H1 (cell line): ENCODE data around the gene RNF111. TPM values are rescaled to one million over a fixed set of nuclear protein-coding genes. Genes with fewer than 3 reads are reported as not detected.

Experiments
- CTCF ChIA-PET: fragments of 300-600 bp; sonication (Branson Sonifier 250); formaldehyde crosslinking; loops from one replicate; lab custom pipeline; 2021; ENCODE audit not compliant: partially characterized antibody; lab: Charles Lee
- POLR2A ChIA-PET: fragments of 300-600 bp; sonication (Branson Sonifier 250); formaldehyde crosslinking; loops from one replicate; lab custom pipeline; 2021; ENCODE audit warnings: inconsistent platforms; ENCODE audit not compliant: partially characterized antibody; lab: Charles Lee
- DNase-seq, 2 experiments: peaks; one replicate each; pipeline versions ENCODE4 v3.0.0 to v3.0.0-alpha.2; 2010 to 2022; ENCODE audit warnings: low spot score in 2 of 2, low read depth in 1 of 2, mixed read lengths in 1 of 2
- FAIRE-seq: peaks from 2 replicates; lab custom pipeline; 2011; peaks lifted over from hg19 to GRCh38; lab: Jason Lieb, UNC
- H2AFZ ChIP-seq: 2 replicates; pipeline ENCODE4 v1.8.1; 2012; ENCODE audit warnings: low read length, inconsistent platforms
- H2AK5ac ChIP-seq: 2 replicates; pipeline ENCODE4 v1.6.1; 2013; ENCODE audit warnings: low read depth, low read length
- H2BK120ac ChIP-seq: replicated peaks from 2 replicates; pipeline ENCODE3; 2013; ENCODE audit warnings: low read depth, low read length, inconsistent platforms
- H2BK12ac ChIP-seq: 2 replicates; pipeline ENCODE4 v1.6.1; 2013; ENCODE audit warnings: low read depth, low read length
- H2BK15ac ChIP-seq: 2 replicates; pipeline ENCODE4 v1.6.1; 2013; ENCODE audit warnings: low read length
- H2BK20ac ChIP-seq: 2 replicates; pipeline ENCODE4 v1.6.1; 2013; ENCODE audit warnings: low read length
- H2BK5ac ChIP-seq: 2 replicates; pipeline ENCODE4 v1.6.1; 2013; ENCODE audit warnings: low read depth, low read length
- H3K14ac ChIP-seq: 2 replicates; pipeline ENCODE4 v1.6.1; 2013; ENCODE audit warnings: inconsistent platforms; ENCODE audit not compliant: insufficient read length
- H3K18ac ChIP-seq: 2 replicates; pipeline ENCODE4 v1.6.1; 2013; ENCODE audit warnings: low read length; ENCODE audit errors: extremely low read depth
- H3K23ac ChIP-seq: 2 replicates; pipeline ENCODE4 v1.6.1; 2013; ENCODE audit warnings: inconsistent platforms; ENCODE audit not compliant: insufficient read length
- H3K23me2 ChIP-seq: 2 replicates; pipeline ENCODE4 v1.6.1; 2013; ENCODE audit warnings: low read depth, low read length
- H3K27ac ChIP-seq: 2 replicates; pipeline ENCODE4 v1.6.1; 2011; ENCODE audit warnings: low read depth, low read length, inconsistent platforms
- H3K27me3 ChIP-seq, 4 experiments: replicated peaks in 1 of 4; 1 replicate in 1 of 4; 2 replicates in 3 of 4; pipeline versions ENCODE4 v1.6.1 to v1.8.1; 2011 to 2013; ENCODE audit warnings: low read length in 3 of 4, mild to moderate bottlenecking in 3 of 4, inconsistent platforms in 2 of 4, mixed read lengths in 2 of 4, moderate library complexity in 1 of 4; ENCODE audit not compliant: control insufficient read depth in 3 of 4, insufficient read depth in 3 of 4; ENCODE audit errors: extremely low read depth in 1 of 4
- H3K36me3 ChIP-seq, 4 experiments: 2 replicates each; pipeline versions ENCODE4 v1.6.1 to v1.8.1; 2011 to 2013; ENCODE audit warnings: mild to moderate bottlenecking in 4 of 4, low read length in 3 of 4, moderate library complexity in 2 of 4, control low read depth in 1 of 4, inconsistent platforms in 1 of 4; ENCODE audit not compliant: insufficient read depth in 4 of 4, control insufficient read depth in 2 of 4
- H3K4ac ChIP-seq: replicated peaks from 2 replicates; pipeline ENCODE3; 2013; ENCODE audit warnings: low read length, low read depth, mixed read lengths, inconsistent platforms; ENCODE audit not compliant: insufficient read length
- H3K4me1 ChIP-seq, 4 experiments: replicated peaks in 1 of 4; 1 replicate in 1 of 4; 2 replicates in 3 of 4; pipeline versions ENCODE4 v1.6.1 to v1.8.1; 2011 to 2013; ENCODE audit warnings: low read length in 3 of 4, inconsistent platforms in 2 of 4, mixed read lengths in 1 of 4; ENCODE audit not compliant: insufficient read depth in 4 of 4, control insufficient read depth in 3 of 4
- H3K4me2 ChIP-seq, 2 experiments: 2 replicates each; pipeline versions ENCODE4 v1.6.1 to v1.8.1; 2011 to 2013; ENCODE audit warnings: low read depth in 2 of 2, low read length in 2 of 2, control low read depth in 1 of 2, inconsistent platforms in 1 of 2, mild to moderate bottlenecking in 1 of 2; ENCODE audit not compliant: insufficient read depth in 1 of 2
- H3K4me3 ChIP-seq, 4 experiments: fragments of 200-600, 300-600 bp in 1 of 4; sonication (generic), shearing (Covaris generic), sonication (Bioruptor Twin) in 1 of 4; 2 replicates each; pipeline versions ENCODE4 v1.5.1 to v1.8.1; 2011 to 2016; ENCODE audit warnings: low read length in 4 of 4, low read depth in 3 of 4, control low read depth in 2 of 4, inconsistent platforms in 2 of 4, mild to moderate bottlenecking in 2 of 4, mixed read lengths in 1 of 4, moderate library complexity in 1 of 4; ENCODE audit not compliant: insufficient read depth in 2 of 4; ENCODE audit errors: extremely low read depth in 1 of 4
- H3K56ac ChIP-seq: replicated peaks from 2 replicates; pipeline ENCODE3; 2013; ENCODE audit warnings: low read depth, mild to moderate bottlenecking, mixed read lengths, low read length, inconsistent platforms; ENCODE audit not compliant: insufficient read length
- H3K79me1 ChIP-seq: 2 replicates; pipeline ENCODE4 v1.6.1; 2013; ENCODE audit warnings: low read depth, low read length, control low read depth
- H3K79me2 ChIP-seq, 2 experiments: 2 replicates each; pipeline versions ENCODE4 v1.6.1 to v1.8.1; 2012 to 2013; ENCODE audit warnings: low read length in 2 of 2, mild to moderate bottlenecking in 2 of 2, inconsistent platforms in 1 of 2; ENCODE audit not compliant: insufficient read depth in 2 of 2, control insufficient read depth in 1 of 2
- H3K9ac ChIP-seq, 4 experiments: replicated peaks in 1 of 4; 1 replicate in 1 of 4; 2 replicates in 3 of 4; pipeline versions ENCODE4 v1.6.1 to v1.8.1; 2011 to 2013; ENCODE audit warnings: low read depth in 3 of 4, low read length in 3 of 4, control low read depth in 2 of 4, mild to moderate bottlenecking in 2 of 4, moderate library complexity in 2 of 4, inconsistent platforms in 1 of 4; ENCODE audit errors: extremely low read depth in 1 of 4
- H3K9me3 ChIP-seq, 2 experiments: 2 replicates each; pipeline versions ENCODE4 v1.6.1 to v1.8.1; 2012 to 2013; ENCODE audit warnings: mild to moderate bottlenecking in 2 of 2, moderate library complexity in 2 of 2, control low read depth in 1 of 2, inconsistent platforms in 1 of 2, low read depth in 1 of 2, low read length in 1 of 2, mixed read lengths in 1 of 2; ENCODE audit not compliant: insufficient read depth in 2 of 2
- H4K20me1 ChIP-seq, 2 experiments: replicated peaks in 1 of 2; 2 replicates each; pipeline versions ENCODE3 to v1.8.1; 2011 to 2013; ENCODE audit warnings: inconsistent platforms in 2 of 2, low read length in 2 of 2, mild to moderate bottlenecking in 1 of 2; ENCODE audit not compliant: insufficient read depth in 2 of 2, control insufficient read depth in 1 of 2
- H4K5ac ChIP-seq: 2 replicates; pipeline ENCODE4 v1.6.1; 2013; ENCODE audit warnings: low read length, low read depth, mixed read lengths, inconsistent platforms; ENCODE audit not compliant: insufficient read length
- H4K8ac ChIP-seq: 2 replicates; pipeline ENCODE4 v1.8.0; 2013; ENCODE audit warnings: mild to moderate bottlenecking, moderate library complexity, low read length, inconsistent platforms; ENCODE audit not compliant: insufficient read depth; ENCODE audit errors: extremely low read depth
- H4K91ac ChIP-seq: replicated peaks from 2 replicates; pipeline ENCODE3; 2013; ENCODE audit warnings: low read length, mixed read lengths, inconsistent platforms; ENCODE audit not compliant: insufficient read length
- CHD1 ChIP-seq: IDR thresholded peaks from 2 replicates; pipeline ENCODE4 v1.6.1; 2012; ENCODE audit warnings: low read depth, low read length, improper control_type of control experiment
- SIN3A ChIP-seq, 2 experiments: IDR thresholded peaks in 1 of 2; conservative IDR thresholded peaks in 1 of 2; 2 replicates each; pipeline ENCODE4 v1.6.1; 2011 to 2012; ENCODE audit warnings: low read length in 2 of 2, improper control_type of control experiment in 1 of 2, low read depth in 1 of 2, mild to moderate bottlenecking in 1 of 2
- whole genome bisulfite sequencing, 2 experiments: shearing (Covaris generic) in 1 of 2; methylation state at CpG; one replicate each; pipeline versions ENCODE4 v1.1.6 to v1.1.7; 2013 to 2015; ENCODE audit warnings: low lambda C conversion rate in 2 of 2, mixed read lengths in 2 of 2, inconsistent platforms in 1 of 2, low coverage in 1 of 2, missing lambda C conversion rate in 1 of 2; ENCODE audit not compliant: insufficient replicate concordance in 2 of 2, insufficient coverage in 1 of 2, insufficient read length in 1 of 2; ENCODE audit errors: extremely low coverage in 1 of 2, missing lambda C conversion rate in 1 of 2; 5-methylcytosine and 5-hydroxymethylcytosine counted together
- polyA plus RNA-seq, 7 experiments: library from polyadenylated mRNA; depleted of rRNA in 3 of 7; stranded (reverse) in 5 of 7; unstranded in 2 of 7; fragments of >200 nt in 5 of 7; fragments of 200-250 nt in 2 of 7; gene quantifications; 1 replicate in 5 of 7; 2 replicates in 1 of 7; 4 replicates in 1 of 7; pipeline versions ENCODE4 v1.2.1 to v1.2.3, GENCODE V29; 2011 to 2013; ENCODE audit warnings: missing spikeins in 2 of 7, mixed read lengths in 2 of 7
- total RNA-seq: library from RNA; stranded (reverse); fragmentation: NEBNext Ultra II Directional; extraction: Animal tissue kit (Norgen Biotek cat#: 25700); gene quantifications from 2 replicates; pipeline ENCODE4 v1.2.1, GENCODE V29; 2021

The RNF111 gene
- total and polyA plus RNA-seq, 2 of the 8 experiments (the other 6 are each of a cell fraction or from before 2014, with no cell fraction given) = 18.5 to 26.6 TPM

GRCh38 chr15:59063042-59063441 lies 75.6 kb downstream of the RNF111 start:
- Histone ChIP-seq H3K9ac (no peak overlapping the region), H3K79me2 (no peaks in the 10 kb centered on the region), H4K20me1 (peaks cover 0 to 3% of the 10 kb centered on the region in 2 experiments), H4K91ac (no peak overlapping the region), H3K4me3 (no peak overlapping the region), H4K5ac (no peak overlapping the region), H3K4ac (no peak overlapping the region), H3K56ac (no peak overlapping the region), H2BK5ac (no peak overlapping the region), H2AK5ac (no peak overlapping the region), H2BK15ac (no peak overlapping the region), H3K27ac (no peak overlapping the region), H3K9me3 (no peaks in the 10 kb centered on the region), H3K14ac (no peak overlapping the region), H4K8ac (no peak overlapping the region), H3K23me2 (peaks cover 4% of the 10 kb centered on the region; the same call in 1 of the 2 replicates), H3K23ac (no peak overlapping the region), H2AFZ (no peak overlapping the region), H2BK20ac (no peak overlapping the region), H2BK120ac (no peak overlapping the region), H3K79me1 (no peaks in the 10 kb centered on the region), H2BK12ac (no peak overlapping the region), H3K18ac (no peak overlapping the region), H3K36me3 (peaks cover 4 to 62% (median 29%) of the 10 kb centered on the region in 4 experiments; a peak in 6 of 8 replicates), H3K4me2 (no peak overlapping the region), H3K4me1 (no peaks in the 10 kb centered on the region), H3K27me3 (no peaks in the 10 kb centered on the region)
- TF ChIP-seq SIN3A (conservative IDR thresholded peaks at IDR 0.05 in 1 of 2, IDR thresholded peaks at IDR 0.05 in 1 of 2; ENCODE audit: low read depth in 1 of 2, low read length in 2 of 2) (no peak), CHD1 (no peak)
- FAIRE-seq (no peak), DNase-seq (no peak)
- WGBS, 2 experiments = 87% methylated on average over 4 of the region's 4 CpGs; no CpG with 5 or more reads in 1 of the 2 experiments
- ChIA-PET CTCF (interaction anchor here (0.6 to 0.9 kb wide), 2 partner anchors 13 to 436 kb away, joined by 3 read pairs; no protein-coding TSS in a partner anchor), POLR2A (no interaction called here)
